Ovary (tissue), 9 donors: Measurements from ENCODE around the gene TOP1. TPM values are rescaled to one million over a fixed set of nuclear protein-coding genes. Genes with fewer than 3 reads are reported as not detected.
"Not testable (repeated sequence)": the region's sequence is repeated elsewhere in the genome, so short reads cannot be mapped to it uniquely, and the experiment has no call there.

Experiments used
- DNase-seq, 5 donors: peaks; one replicate each; pipeline ENCODE4 v3.0.0-alpha.2; 2019 to 2020
- H3K27ac ChIP-seq, 2 donors: fragments of 200-600 bp; one replicate each; pipeline versions ENCODE4 v1.5.1 to v1.8.0; 2019 to 2022
- H3K27me3 ChIP-seq: fragments of 200-600 bp; one replicate; pipeline ENCODE4 v1.8.0; 2022
- H3K36me3 ChIP-seq: fragments of 200-600 bp; sonication (generic); one replicate; pipeline ENCODE4 v1.5.1; 2019
- H3K4me1 ChIP-seq: one replicate; pipeline ENCODE4 v1.8.1; 2013; ENCODE audit warnings: mild to moderate bottlenecking, moderate library complexity; ENCODE audit not compliant: insufficient read depth
- H3K4me3 ChIP-seq: fragments of 200-600 bp; sonication (generic); one replicate; pipeline ENCODE4 v1.5.1; 2017
- H3K9me3 ChIP-seq, 2 donors: fragments of 200-600 bp in 1 of 2; sonication (generic) in 1 of 2; one replicate each; pipeline versions ENCODE4 v1.5.1 to v1.8.1; 2013 to 2019; ENCODE audit warnings: mild to moderate bottlenecking in 1 of 2, moderate library complexity in 1 of 2
- EP300 ChIP-seq: sonication (generic); formaldehyde crosslinking; IDR thresholded peaks from one replicate; pipeline ENCODE4 v1.6.1; 2017; ENCODE audit warnings: antibody characterized with exemption
- POLR2A ChIP-seq: fragments of 450-650 bp; IDR thresholded peaks from one replicate; pipeline ENCODE4 v1.6.1; 2017; ENCODE audit warnings: antibody characterized with exemption, mild to moderate bottlenecking, moderate library complexity
- WGBS, 3 donors: extraction: QIAGEN DNeasy Blood & Tissue Kit in 1 of 3; methylation state at CpG; one replicate each; pipeline versions ENCODE4 v1.1.5 to v1.1.7; 2013 to 2017; 5-methylcytosine and 5-hydroxymethylcytosine counted together
- intact Hi-C, 4 donors: fragments of 100-400 bp; cut with DNase I; formaldehyde crosslinking; loops; one replicate each; pipeline versions ENCODE4 v1.11.0 to v1.15.1; 2022 to 2023
- polyA plus RNA-seq, 2 donors: library from polyadenylated mRNA; stranded (reverse); fragments of 200-250 nt in 1 of 2; fragments of 350-450 nt in 1 of 2; fragmentation: Illumina TruSeq in 1 of 2; extraction: RNeasy Lipid Tissue Mini Kit (QIAGEN cat#74804) in 1 of 2; gene quantifications; one replicate each; pipeline ENCODE4 v1.2.3, GENCODE V29; 2013 to 2014
- total RNA-seq, 7 donors: library from RNA; depleted of rRNA in 2 of 7; stranded (reverse); fragments of >200 nt in 2 of 7; fragmentation: NEBNext Ultra II Directional in 3 of 7; extraction: Animal tissue kit (Norgen Biotek cat#: 25700) in 3 of 7; gene quantifications; one replicate each; pipeline versions ENCODE4 v1.1.0 to v1.2.4, GENCODE V29; 2016 to 2023
- TF ChIP-seq, protein P1 (sequence below), 3 donors: fragments of 450-650 bp in 2 of 3; fragments of 200-600 bp in 1 of 3; IDR thresholded peaks; one replicate each; pipeline versions ENCODE4 v1.5.1 to v1.8.0; 2016 to 2022; ENCODE audit warnings: antibody characterized with exemption in 3 of 3, mild to moderate bottlenecking in 1 of 3
- donor health status: DM: no; HTN: no; CAD: no; lungs with moderate emphysema.
- donor health status: DM: no; HTN: no; CAD: no.
- donor health status: Bipolar disorder and iron deficiency.
- donor health status: DM: yes; HTN: yes; CAD: no.
- donor health status: DM: no; HTN: no; CAD: no.
- donor health status: DM: yes; HTN: yes; CAD: no.

TOP1 gene
- total and polyA plus RNA-seq, 9 donors, result 20.9 to 48.4 (median 35.6) TPM

DNA sequence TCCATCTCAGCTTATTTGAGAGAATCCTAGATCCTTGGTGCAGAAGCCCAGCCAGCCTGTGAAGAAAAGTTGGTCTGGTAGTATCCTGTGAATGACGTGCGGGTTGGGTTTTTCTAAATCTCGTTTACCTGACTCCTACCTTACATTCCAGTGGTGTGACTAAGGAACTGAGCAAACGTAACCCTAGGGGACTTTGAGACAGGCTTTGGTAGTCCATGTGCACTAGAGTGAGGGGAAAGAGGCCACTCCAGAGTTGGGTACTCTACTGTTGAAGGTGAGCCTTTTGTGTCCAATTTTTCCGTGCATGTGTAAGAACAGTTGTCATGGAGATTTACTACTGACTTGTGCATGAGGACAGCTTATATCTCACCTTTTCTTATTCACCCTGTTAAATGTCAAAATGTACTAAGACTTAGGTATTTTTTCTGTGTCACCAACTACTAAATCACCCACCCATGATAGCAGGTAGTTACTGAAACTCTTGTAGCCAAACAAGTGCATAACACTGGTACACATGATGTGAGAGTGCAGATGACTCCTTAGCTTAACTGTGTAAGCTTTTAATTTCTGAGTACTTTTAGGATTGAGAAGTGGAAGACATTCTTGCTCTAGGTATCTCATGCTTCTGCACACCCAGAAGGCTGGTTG is 82.4 kb downstream of the TOP1 start:
- H3K4me3 ChIP-seq, result no peak overlapping the region
- no peaks in the 10 kb centered on the region for H3K36me3 ChIP-seq
- TF ChIP-seq POLR2A (no peak), EP300 (no peak)
- TF ChIP-seq, protein P1, sequence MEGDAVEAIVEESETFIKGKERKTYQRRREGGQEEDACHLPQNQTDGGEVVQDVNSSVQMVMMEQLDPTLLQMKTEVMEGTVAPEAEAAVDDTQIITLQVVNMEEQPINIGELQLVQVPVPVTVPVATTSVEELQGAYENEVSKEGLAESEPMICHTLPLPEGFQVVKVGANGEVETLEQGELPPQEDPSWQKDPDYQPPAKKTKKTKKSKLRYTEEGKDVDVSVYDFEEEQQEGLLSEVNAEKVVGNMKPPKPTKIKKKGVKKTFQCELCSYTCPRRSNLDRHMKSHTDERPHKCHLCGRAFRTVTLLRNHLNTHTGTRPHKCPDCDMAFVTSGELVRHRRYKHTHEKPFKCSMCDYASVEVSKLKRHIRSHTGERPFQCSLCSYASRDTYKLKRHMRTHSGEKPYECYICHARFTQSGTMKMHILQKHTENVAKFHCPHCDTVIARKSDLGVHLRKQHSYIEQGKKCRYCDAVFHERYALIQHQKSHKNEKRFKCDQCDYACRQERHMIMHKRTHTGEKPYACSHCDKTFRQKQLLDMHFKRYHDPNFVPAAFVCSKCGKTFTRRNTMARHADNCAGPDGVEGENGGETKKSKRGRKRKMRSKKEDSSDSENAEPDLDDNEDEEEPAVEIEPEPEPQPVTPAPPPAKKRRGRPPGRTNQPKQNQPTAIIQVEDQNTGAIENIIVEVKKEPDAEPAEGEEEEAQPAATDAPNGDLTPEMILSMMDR (IDR thresholded peaks at IDR 0.05), result no peak
- intact Hi-C loops, result no loop called here
- H3K27ac ChIP-seq, result no peak overlapping the region
- H3K9me3 ChIP-seq, result no peaks in the 10 kb centered on the region
- 94 to 96% (median 96%) methylated on average over 5 of the region's 5 CpGs for WGBS, 3 donors
- no peaks in the 10 kb centered on the region for H3K27me3 ChIP-seq
- no peak for DNase-seq
- no peaks in the 10 kb centered on the region for H3K4me1 ChIP-seq

DNA sequence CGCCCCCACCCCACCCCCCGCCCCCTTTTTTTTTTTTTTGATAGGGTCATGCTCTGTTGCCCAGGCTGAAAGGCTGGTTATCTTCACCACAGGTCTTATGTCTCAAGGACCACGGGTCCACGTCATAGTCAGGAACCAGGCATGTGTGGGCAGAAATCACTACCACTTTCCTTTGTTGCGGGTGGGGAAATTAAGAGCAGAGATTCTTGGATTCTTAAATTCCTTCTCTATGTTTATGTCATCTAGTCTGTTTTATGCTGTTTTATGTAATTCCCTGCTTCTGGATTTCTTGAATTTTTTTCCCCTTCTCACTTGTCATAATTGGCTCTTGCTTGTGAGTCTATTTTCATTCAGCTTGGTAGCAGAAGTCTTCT is 82.9 kb downstream of the TOP1 start:
- H3K27me3 ChIP-seq, result no peaks in the 10 kb centered on the region
- TF ChIP-seq, protein P1 (IDR thresholded peaks at IDR 0.05), result no peak
- TF ChIP-seq POLR2A, result no peak
- H3K36me3 ChIP-seq, result no peaks in the 10 kb centered on the region
- no peaks in the 10 kb centered on the region for H3K4me1 ChIP-seq
- intact Hi-C loops, result no loop called here
- no peak for DNase-seq
- WGBS, 3 donors, result 78 to 83% (median 81%) methylated on average over 5 of the region's 5 CpGs
- no peak overlapping the region for H3K27ac ChIP-seq
- H3K9me3 ChIP-seq, result no peaks in the 10 kb centered on the region
- no peak overlapping the region for H3K4me3 ChIP-seq

DNA sequence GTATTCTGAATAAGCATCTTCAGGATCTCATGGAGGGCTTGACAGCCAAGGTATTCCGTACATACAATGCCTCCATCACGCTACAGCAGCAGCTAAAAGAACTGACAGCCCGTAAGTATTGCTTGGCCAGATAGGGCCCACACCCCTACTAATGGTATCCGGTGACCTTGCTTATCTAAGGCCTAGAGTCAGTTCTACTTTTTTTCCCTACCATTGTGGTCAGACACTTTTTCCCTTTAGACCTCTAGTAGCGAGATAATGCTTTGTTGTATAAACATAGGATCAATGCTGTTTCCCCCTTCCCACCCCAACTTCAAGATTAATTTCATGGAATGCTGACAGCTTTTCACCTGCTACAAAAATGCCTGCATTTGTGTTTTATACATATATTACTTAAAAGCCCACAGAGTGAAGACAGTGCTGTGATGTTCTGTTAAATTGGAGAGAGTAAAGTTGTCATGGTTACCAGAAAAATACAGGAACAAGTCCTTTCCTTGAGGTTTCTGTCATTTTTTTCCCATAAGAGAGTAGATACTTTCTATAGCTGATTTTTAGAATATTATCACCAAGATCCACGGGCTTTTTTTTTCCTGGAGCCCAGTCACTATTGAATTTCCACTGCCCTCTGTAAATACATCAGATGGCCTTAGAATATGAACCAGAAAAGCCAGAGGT is 87.8 kb downstream of the TOP1 start:
- TF ChIP-seq POLR2A (no peak), EP300 (no peak)
- TF ChIP-seq, protein P1 (IDR thresholded peaks at IDR 0.05), result no peak
- Histone ChIP-seq H3K27ac (no peak overlapping the region), H3K4me1 (no peaks in the 10 kb centered on the region), H3K4me3 (no peak overlapping the region), H3K9me3 (no peaks in the 10 kb centered on the region), H3K27me3 (no peaks in the 10 kb centered on the region), H3K36me3 (no peaks in the 10 kb centered on the region)
- 87 to 89% (median 87%) methylated on average over 6 of the region's 6 CpGs for WGBS, 3 donors
- DNase-seq, result no peak
- intact Hi-C loops, result no loop called here

DNA sequence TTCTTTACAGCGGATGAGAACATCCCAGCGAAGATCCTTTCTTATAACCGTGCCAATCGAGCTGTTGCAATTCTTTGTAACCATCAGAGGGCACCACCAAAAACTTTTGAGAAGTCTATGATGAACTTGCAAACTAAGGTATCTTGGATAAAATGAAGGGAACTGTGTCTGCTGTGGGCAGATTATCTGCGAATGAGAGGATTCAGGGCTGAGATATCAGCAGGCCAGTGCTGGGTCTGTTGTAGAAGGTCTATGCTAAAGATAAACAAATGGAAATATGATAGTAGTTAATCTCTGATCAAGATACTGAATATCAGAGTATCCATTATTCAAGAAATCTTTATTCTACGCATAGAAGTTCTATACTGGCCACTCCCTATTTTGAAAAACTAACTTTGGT is 89.5 kb downstream of the TOP1 start:
- DNase-seq, intact Hi-C loops, H3K4me3 ChIP-seq, H3K9me3 ChIP-seq, H3K27me3 ChIP-seq, H3K36me3 ChIP-seq, H3K27ac ChIP-seq, H3K4me1 ChIP-seq: not testable (repeated sequence)
- WGBS, 3 donors, result 73 to 78% (median 74%) methylated on average over 6 of the region's 6 CpGs

DNA sequence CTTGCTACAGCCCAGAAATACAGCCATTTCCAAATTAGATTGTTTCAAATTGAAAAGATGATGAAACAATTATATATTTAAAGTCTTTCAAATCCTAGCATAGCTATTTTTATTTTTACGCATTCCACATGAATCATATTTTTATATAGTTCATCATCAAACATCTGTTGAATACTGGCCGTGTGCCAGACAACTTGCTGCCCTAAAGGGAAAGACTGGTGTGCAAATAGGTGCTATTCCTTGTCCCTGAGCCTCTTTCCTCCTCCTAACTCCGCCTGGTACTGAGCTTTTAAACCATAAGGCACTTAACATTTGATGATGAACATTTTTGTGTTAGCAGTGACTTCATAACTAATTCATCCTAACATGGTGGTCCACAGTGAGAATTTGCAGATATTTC is 90.0 kb downstream of the TOP1 start:
- Histone ChIP-seq H3K4me3 (no peak overlapping the region), H3K4me1 (no peaks in the 10 kb centered on the region), H3K36me3 (no peaks in the 10 kb centered on the region), H3K9me3 (no peaks in the 10 kb centered on the region), H3K27ac (no peak overlapping the region), H3K27me3 (no peaks in the 10 kb centered on the region)
- intact Hi-C loops, result no loop called here
- TF ChIP-seq POLR2A (no peak), EP300 (no peak)
- TF ChIP-seq, protein P1 (IDR thresholded peaks at IDR 0.05), result no peak
- DNase-seq, result no peak
- WGBS, 3 donors, result 61 to 76% (median 63%) methylated on average over 3 of the region's 3 CpGs
